ENCODE data around the gene NOTCH1. TPM values are rescaled to one million over a fixed set of nuclear protein-coding genes. Genes with fewer than 3 reads are reported as not detected.

The NOTCH1 gene
- total and polyA plus RNA-seq, 2 of the 4 experiments (the other 2 are of a cell fraction), result 1.8 to 6.0 TPM

DNA sequence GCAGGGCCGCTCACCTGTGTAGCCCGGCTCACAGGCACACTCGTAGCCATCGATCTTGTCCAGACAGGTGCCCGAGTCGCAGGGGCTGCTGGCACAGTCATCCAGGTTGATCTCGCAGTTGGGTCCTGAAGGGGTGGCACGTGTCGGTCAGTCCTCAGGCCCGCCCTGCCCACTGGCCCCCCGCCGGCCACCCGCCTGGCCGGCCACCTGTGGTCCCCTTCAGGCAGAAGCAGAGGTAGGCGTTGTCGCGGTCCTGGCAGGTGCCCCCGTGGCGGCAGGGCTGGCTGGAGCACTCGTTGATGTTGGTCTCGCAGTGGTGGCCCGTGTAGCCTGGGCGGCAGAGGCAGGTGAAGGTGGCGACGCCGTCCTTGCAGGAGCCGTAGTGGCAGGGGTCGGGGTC is 30.6 kb downstream of the NOTCH1 start:
- Histone ChIP-seq H3K79me1 (ENCODE audit: low read depth in 1 of 2, low read length in 2 of 2) (no peaks in the 10 kb centered on the region), H3K23ac (ENCODE audit: low read depth, low read length) (no peak overlapping the region), H3K18ac (ENCODE audit: low read depth, low read length) (no peak overlapping the region), H4K91ac (ENCODE audit: insufficient read depth, low read depth, low read length) (no peak overlapping the region), H2AFZ (replicated peaks; ENCODE audit: low read length, poor library complexity) (no peak overlapping the region), H3K4me1 (ENCODE audit: control insufficient read depth, insufficient read depth, low read length) (no peaks in the 10 kb centered on the region), H3K4me2 (ENCODE audit: low read depth, low read length) (no peak overlapping the region), H2BK5ac (ENCODE audit: low read depth, low read length, poor library complexity, severe bottlenecking) (no peak overlapping the region), H3K27ac (ENCODE audit: insufficient read depth, low read length) (no peak overlapping the region), H3K9ac (ENCODE audit: low read depth, low read length) (no peak overlapping the region), H2BK15ac (ENCODE audit: low read depth, low read length) (no peak overlapping the region), H4K20me1 (ENCODE audit: insufficient read depth, low read length) (no peaks in the 10 kb centered on the region), H2BK120ac (ENCODE audit: low read depth, low read length) (no peak overlapping the region), H3K9me1 (ENCODE audit: insufficient read depth, low read length) (no peaks in the 10 kb centered on the region), H4K5ac (ENCODE audit: low read depth, low read length) (no peak overlapping the region), H4K8ac (ENCODE audit: low read depth in 2 of 2, low read length in 2 of 2) (no peak overlapping the region), H3K36me3 (ENCODE audit: control insufficient read depth, insufficient read depth, low read length) (peaks cover 76% of the 10 kb centered on the region), H2AK5ac (ENCODE audit: low read depth, low read length) (no peak overlapping the region), H3K14ac (replicated peaks; ENCODE audit: low read depth, low read length) (no peak overlapping the region), H3K4ac (ENCODE audit: low read depth, low read length) (no peak overlapping the region), H3K56ac (ENCODE audit: extremely low read depth, insufficient read depth, low read length) (no peak overlapping the region), H2AK9ac (replicated peaks; ENCODE audit: low read depth, low read length, poor library complexity) (no peak overlapping the region), H3K27me3 (ENCODE audit: control insufficient read depth, insufficient read depth, low read length) (no peaks in the 10 kb centered on the region), H3K9me3 (ENCODE audit: control insufficient read depth, insufficient read depth, low read length) (no peaks in the 10 kb centered on the region), H3K4me3 (ENCODE audit: insufficient read depth, low read depth, low read length) (no peak overlapping the region), H2BK20ac (ENCODE audit: low read depth, low read length) (no peak overlapping the region)
- ATAC-seq (ENCODE audit: low read depth) (no peak), DNase-seq (no peak)
- dilution Hi-C loops (cut with HindIII; ENCODE audit: low sequenced_read_pairs, unreplicated experiment) (no loop called here), intact Hi-C loops (cut with micrococcal nuclease) (no loop called here), in situ Hi-C loops (cut with MboI; ENCODE audit: low sequenced_read_pairs) (no loop called here)
- POLR2A ChIA-PET (ENCODE audit: unreplicated experiment), result no interaction called here
- 95% methylated on average over 14 of the region's 28 CpGs; no CpG with 5 or more reads in 1 of the 2 experiments for WGBS, 2 experiments (ENCODE audit: extremely low coverage in 2 of 2, insufficient read length in 1 of 2)
- no TSS peak for BruUV-seq (replicated peaks)
- TF ChIP-seq RAD21 (IDR thresholded peaks at IDR 0.05; ENCODE audit: low read length) (no peak), POLR2A (IDR thresholded peaks at IDR 0.05; ENCODE audit: low read depth, low read length) (no peak), FOS (IDR thresholded peaks at IDR 0.05; ENCODE audit: low read depth, low read length) (no peak), MXI1 (IDR thresholded peaks at IDR 0.05; ENCODE audit: borderline replicate concordance, low read depth, low read length) (no peak), MAFK (IDR thresholded peaks at IDR 0.05; ENCODE audit: low read depth, low read length) (no peak), CHD1 (IDR thresholded peaks at IDR 0.05; ENCODE audit: low read depth, low read length) (no peak), MAZ (IDR thresholded peaks at IDR 0.05; ENCODE audit: borderline replicate concordance, low read depth, low read length) (no peak), NFE2L2 (IDR thresholded peaks at IDR 0.05; ENCODE audit: low read depth, low read length) (no peak), SMC3 (IDR thresholded peaks at IDR 0.05; ENCODE audit: low read depth, low read length) (no peak), BHLHE40 (IDR thresholded peaks at IDR 0.05; ENCODE audit: low read depth, low read length) (no peak), CEBPB (IDR thresholded peaks at IDR 0.05; ENCODE audit: low read depth, low read length) (no peak), RCOR1 (IDR thresholded peaks at IDR 0.05; ENCODE audit: insufficient replicate concordance, low read length) (no peak)
- TF ChIP-seq, protein P1, sequence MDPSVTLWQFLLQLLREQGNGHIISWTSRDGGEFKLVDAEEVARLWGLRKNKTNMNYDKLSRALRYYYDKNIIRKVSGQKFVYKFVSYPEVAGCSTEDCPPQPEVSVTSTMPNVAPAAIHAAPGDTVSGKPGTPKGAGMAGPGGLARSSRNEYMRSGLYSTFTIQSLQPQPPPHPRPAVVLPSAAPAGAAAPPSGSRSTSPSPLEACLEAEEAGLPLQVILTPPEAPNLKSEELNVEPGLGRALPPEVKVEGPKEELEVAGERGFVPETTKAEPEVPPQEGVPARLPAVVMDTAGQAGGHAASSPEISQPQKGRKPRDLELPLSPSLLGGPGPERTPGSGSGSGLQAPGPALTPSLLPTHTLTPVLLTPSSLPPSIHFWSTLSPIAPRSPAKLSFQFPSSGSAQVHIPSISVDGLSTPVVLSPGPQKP (IDR thresholded peaks at IDR 0.05; ENCODE audit: borderline replicate concordance, low read depth, low read length), result no peak
- TF ChIP-seq, protein P2, sequence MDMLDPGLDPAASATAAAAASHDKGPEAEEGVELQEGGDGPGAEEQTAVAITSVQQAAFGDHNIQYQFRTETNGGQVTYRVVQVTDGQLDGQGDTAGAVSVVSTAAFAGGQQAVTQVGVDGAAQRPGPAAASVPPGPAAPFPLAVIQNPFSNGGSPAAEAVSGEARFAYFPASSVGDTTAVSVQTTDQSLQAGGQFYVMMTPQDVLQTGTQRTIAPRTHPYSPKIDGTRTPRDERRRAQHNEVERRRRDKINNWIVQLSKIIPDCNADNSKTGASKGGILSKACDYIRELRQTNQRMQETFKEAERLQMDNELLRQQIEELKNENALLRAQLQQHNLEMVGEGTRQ (IDR thresholded peaks at IDR 0.05; ENCODE audit: low read depth, low read length), result no peak
- TF ChIP-seq, protein P3, sequence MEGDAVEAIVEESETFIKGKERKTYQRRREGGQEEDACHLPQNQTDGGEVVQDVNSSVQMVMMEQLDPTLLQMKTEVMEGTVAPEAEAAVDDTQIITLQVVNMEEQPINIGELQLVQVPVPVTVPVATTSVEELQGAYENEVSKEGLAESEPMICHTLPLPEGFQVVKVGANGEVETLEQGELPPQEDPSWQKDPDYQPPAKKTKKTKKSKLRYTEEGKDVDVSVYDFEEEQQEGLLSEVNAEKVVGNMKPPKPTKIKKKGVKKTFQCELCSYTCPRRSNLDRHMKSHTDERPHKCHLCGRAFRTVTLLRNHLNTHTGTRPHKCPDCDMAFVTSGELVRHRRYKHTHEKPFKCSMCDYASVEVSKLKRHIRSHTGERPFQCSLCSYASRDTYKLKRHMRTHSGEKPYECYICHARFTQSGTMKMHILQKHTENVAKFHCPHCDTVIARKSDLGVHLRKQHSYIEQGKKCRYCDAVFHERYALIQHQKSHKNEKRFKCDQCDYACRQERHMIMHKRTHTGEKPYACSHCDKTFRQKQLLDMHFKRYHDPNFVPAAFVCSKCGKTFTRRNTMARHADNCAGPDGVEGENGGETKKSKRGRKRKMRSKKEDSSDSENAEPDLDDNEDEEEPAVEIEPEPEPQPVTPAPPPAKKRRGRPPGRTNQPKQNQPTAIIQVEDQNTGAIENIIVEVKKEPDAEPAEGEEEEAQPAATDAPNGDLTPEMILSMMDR (conservative IDR thresholded peaks at IDR 0.05; ENCODE audit: low read depth, low read length), result no peak
- CTCF ChIA-PET, result no interaction called here

Data from IMR-90 (cell line).